ENCODE data around the gene ZSCAN12. TPM values are rescaled to one million over a fixed set of nuclear protein-coding genes. Genes with fewer than 3 reads are reported as not detected.
"Not testable (repeated sequence)": the region's sequence is repeated elsewhere in the genome, so short reads cannot be mapped to it uniquely, and the experiment has no call there.

Gene ZSCAN12
- total RNA-seq, 1 donor from 2014 or later = 16.7 TPM

DNA sequence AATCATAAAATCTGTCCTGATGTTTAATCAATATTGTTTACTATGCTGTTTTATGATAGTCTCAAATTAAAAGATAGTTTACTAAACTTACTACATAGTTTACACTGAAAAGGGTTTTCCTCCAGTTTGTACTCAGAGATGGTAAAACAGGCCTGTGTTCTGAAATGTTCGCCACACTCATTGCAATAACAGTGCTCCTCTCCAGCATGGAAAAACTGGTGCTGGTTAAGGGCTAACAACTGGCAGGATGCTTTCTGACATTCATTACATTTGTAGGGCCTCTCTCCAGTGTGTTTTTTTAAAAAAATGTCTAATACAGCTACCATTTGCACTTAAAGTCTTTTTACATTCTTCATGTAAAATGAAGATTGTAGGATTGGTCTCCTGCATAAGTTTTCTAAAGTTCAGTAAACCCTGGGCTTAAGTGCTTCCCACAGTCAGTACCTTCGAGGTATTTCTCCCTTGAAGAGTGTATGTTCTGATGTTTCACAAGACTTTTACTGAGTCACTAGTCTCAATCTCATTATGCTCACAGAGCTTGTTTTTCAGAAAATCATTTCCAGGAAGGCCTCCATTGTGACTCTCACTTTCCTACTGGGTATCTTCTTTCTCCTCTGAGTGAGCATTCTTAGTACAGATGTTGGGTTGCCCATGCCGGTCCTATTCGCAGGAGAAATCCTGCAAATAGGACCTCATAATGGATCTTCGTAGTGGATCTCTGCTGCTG lies 8.7 kb upstream of the ZSCAN12 start:
- H3K9me3 Mint-ChIP-seq (ENCODE audit: unreplicated experiment) = no peaks in the 10 kb centered on the region
- peaks cover 5% of the 10 kb centered on the region for H3K27me3 Mint-ChIP-seq (ENCODE audit: unreplicated experiment)
- H3K36me3 Mint-ChIP-seq (ENCODE audit: unreplicated experiment) = no peaks in the 10 kb centered on the region
- H3K4me1 Mint-ChIP-seq (ENCODE audit: low read depth, unreplicated experiment) = no peaks in the 10 kb centered on the region
- no peak overlapping the region for H3K27ac Mint-ChIP-seq (ENCODE audit: unreplicated experiment)
- no peak for DNase-seq
- TF ChIP-seq CTCF (IDR thresholded peaks at IDR 0.05; ENCODE audit: partially characterized antibody, unreplicated experiment) = no peak
- H3K4me3 Mint-ChIP-seq (ENCODE audit: unreplicated experiment) = no peak overlapping the region

DNA sequence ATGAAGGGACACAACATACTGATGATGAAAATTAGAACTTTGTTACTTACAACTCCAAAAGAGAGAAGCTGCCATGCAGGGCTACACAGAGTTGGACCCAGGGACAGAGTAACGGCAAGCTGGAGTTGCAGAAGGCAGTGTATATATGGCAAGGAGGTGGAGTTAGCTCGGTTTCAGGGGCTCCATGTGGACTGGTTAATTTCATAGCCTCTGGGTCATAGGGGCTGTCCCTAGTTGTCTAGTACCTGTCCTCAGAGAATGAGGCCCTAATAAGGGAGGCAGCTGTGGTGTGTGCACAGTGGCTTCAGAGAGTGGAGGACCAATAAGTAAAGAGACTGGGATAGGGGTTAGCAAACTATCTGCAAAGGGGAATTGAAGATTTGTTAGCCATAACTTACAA lies 7.9 kb upstream of the ZSCAN12 start:
- Mint-ChIP-seq H3K36me3 (ENCODE audit: unreplicated experiment) (no peaks in the 10 kb centered on the region), H3K27me3 (ENCODE audit: unreplicated experiment) (peaks cover 8% of the 10 kb centered on the region), H3K4me1 (ENCODE audit: low read depth, unreplicated experiment) (no peaks in the 10 kb centered on the region), H3K4me3 (ENCODE audit: unreplicated experiment) (no peak overlapping the region), H3K9me3 (ENCODE audit: unreplicated experiment) (no peaks in the 10 kb centered on the region), H3K27ac (ENCODE audit: unreplicated experiment) (no peak overlapping the region)
- DNase-seq = no peak
- no peak for TF ChIP-seq CTCF (IDR thresholded peaks at IDR 0.05; ENCODE audit: partially characterized antibody, unreplicated experiment)

DNA sequence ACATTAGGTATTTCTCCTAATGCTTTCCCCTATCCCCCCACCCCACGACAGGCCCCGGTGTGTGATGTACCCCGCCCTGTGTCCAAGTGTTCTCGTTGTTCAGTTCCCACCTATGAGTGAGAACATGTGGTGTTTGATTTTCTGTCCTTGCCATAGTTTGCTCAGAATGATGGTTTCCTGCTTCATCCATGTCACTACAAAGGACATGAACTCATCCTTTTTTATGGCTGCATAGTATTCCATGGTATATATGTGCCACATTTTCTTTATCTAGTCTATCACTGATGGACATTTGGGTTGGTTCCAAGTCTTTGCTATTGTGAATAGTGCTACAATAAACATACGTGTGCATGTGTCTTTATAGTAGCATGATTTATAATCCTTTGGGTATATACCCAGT lies 4.4 kb upstream of the ZSCAN12 start:
- not testable (repeated sequence) for H3K4me1 Mint-ChIP-seq (ENCODE audit: low read depth, unreplicated experiment); H3K27ac Mint-ChIP-seq (ENCODE audit: unreplicated experiment); H3K36me3 Mint-ChIP-seq (ENCODE audit: unreplicated experiment); H3K9me3 Mint-ChIP-seq (ENCODE audit: unreplicated experiment); H3K27me3 Mint-ChIP-seq (ENCODE audit: unreplicated experiment); DNase-seq; H3K4me3 Mint-ChIP-seq (ENCODE audit: unreplicated experiment)

- Mint-ChIP-seq H3K9me3 (ENCODE audit: unreplicated experiment) (peaks cover 2% of the 10 kb centered on the region), H3K4me3 (ENCODE audit: unreplicated experiment) (no peak overlapping the region), H3K36me3 (ENCODE audit: unreplicated experiment) (no peaks in the 10 kb centered on the region), H3K27me3 (ENCODE audit: unreplicated experiment) (peaks cover 8% of the 10 kb centered on the region), H3K4me1 (ENCODE audit: low read depth, unreplicated experiment) (peaks cover 13% of the 10 kb centered on the region), H3K27ac (ENCODE audit: unreplicated experiment) (no peak overlapping the region)
- DNase-seq = no peak
- no peak for TF ChIP-seq CTCF (IDR thresholded peaks at IDR 0.05; ENCODE audit: partially characterized antibody, unreplicated experiment)
These were observed 2.6 kb upstream of the ZSCAN12 start for GRCh38 chr6:28402197-28402596.

GRCh38 chr6:28401172-28401571 lies 1.6 kb upstream of the ZSCAN12 start:
- no peak overlapping the region for H3K27ac Mint-ChIP-seq (ENCODE audit: unreplicated experiment)
- no peaks in the 10 kb centered on the region for H3K36me3 Mint-ChIP-seq (ENCODE audit: unreplicated experiment)
- peaks cover 8% of the 10 kb centered on the region for H3K27me3 Mint-ChIP-seq (ENCODE audit: unreplicated experiment)
- DNase-seq = no peak
- no peak overlapping the region for H3K4me3 Mint-ChIP-seq (ENCODE audit: unreplicated experiment)
- peaks cover 2% of the 10 kb centered on the region for H3K9me3 Mint-ChIP-seq (ENCODE audit: unreplicated experiment)
- H3K4me1 Mint-ChIP-seq (ENCODE audit: low read depth, unreplicated experiment) = peaks cover 18% of the 10 kb centered on the region
- no peak for TF ChIP-seq CTCF (IDR thresholded peaks at IDR 0.05; ENCODE audit: partially characterized antibody, unreplicated experiment)
